DOHH2 (cell line): ENCODE measurements around the gene PAPOLG.

Experiments used
- H3F3A ChIP-seq: fragments of 200-600 bp; sonication (generic), shearing (Covaris generic); 2 replicates; pipeline ENCODE4 v1.6.0; 2016; ENCODE audit warnings: antibody characterized with exemption, mild to moderate bottlenecking; ENCODE audit not compliant: control insufficient read depth, insufficient read depth
- H3K27ac ChIP-seq: fragments of 200-600 bp; sonication (generic); 2 replicates; pipeline ENCODE4 v1.5.1; 2014; ENCODE audit warnings: low read depth, mild to moderate bottlenecking, low read length, moderate library complexity
- H3K27me3 ChIP-seq: fragments of 200-600 bp; sonication (generic); 2 replicates; pipeline ENCODE4 v1.6.1; 2014; ENCODE audit warnings: mild to moderate bottlenecking, low read length, mixed read lengths; ENCODE audit not compliant: control insufficient read depth
- H3K36me3 ChIP-seq: fragments of 200-600 bp; sonication (generic); 2 replicates; pipeline ENCODE4 v1.6.1; 2014; ENCODE audit warnings: mild to moderate bottlenecking, low read length, moderate library complexity, mixed read lengths; ENCODE audit not compliant: control insufficient read depth
- H3K4me1 ChIP-seq: fragments of 200-600 bp; sonication (generic); 2 replicates; pipeline ENCODE4 v1.6.1; 2014; ENCODE audit warnings: mild to moderate bottlenecking, low read length, mixed read lengths; ENCODE audit not compliant: control insufficient read depth
- H3K4me2 ChIP-seq: fragments of 200-600 bp; sonication (generic); 2 replicates; pipeline ENCODE4 v1.6.0; 2014; ENCODE audit warnings: mild to moderate bottlenecking, low read length, moderate library complexity
- H3K4me3 ChIP-seq: fragments of 200-600 bp; sonication (generic); 2 replicates; pipeline ENCODE4 v1.5.1; 2014; ENCODE audit warnings: mild to moderate bottlenecking, low read length, mixed read lengths
- H3K79me2 ChIP-seq: fragments of 200-600 bp; sonication (generic); 2 replicates; pipeline ENCODE4 v1.6.1; 2014; ENCODE audit warnings: mild to moderate bottlenecking, low read length, mixed read lengths; ENCODE audit not compliant: control insufficient read depth
- H3K9me2 ChIP-seq: fragments of 200-600 bp; sonication (generic); replicated peaks from 2 replicates; pipeline ENCODE4 v1.6.1; 2014; ENCODE audit warnings: mild to moderate bottlenecking, low read length, mixed read lengths; ENCODE audit not compliant: control insufficient read depth
- H3K9me3 ChIP-seq: fragments of 200-600 bp; sonication (generic); 2 replicates; pipeline ENCODE4 v1.6.1; 2014; ENCODE audit warnings: antibody characterized with exemption, low read length, mixed read lengths; ENCODE audit not compliant: control insufficient read depth, insufficient read depth
- H4K20me1 ChIP-seq: fragments of 200-600 bp; sonication (generic); 2 replicates; pipeline ENCODE4 v1.6.0; 2014; ENCODE audit warnings: low read depth, mild to moderate bottlenecking, antibody characterized with exemption, low read length, moderate library complexity; ENCODE audit not compliant: control insufficient read depth, insufficient read depth
- CTCF ChIP-seq: fragments of 200-600 bp; sonication (generic); IDR thresholded peaks from one replicate; pipeline ENCODE4 v1.5.1; 2014; ENCODE audit warnings: antibody characterized with exemption, mild to moderate bottlenecking, low read depth, low read length; ENCODE audit not compliant: poor library complexity, severe bottlenecking
- EZH2phosphoT487 ChIP-seq: fragments of 200-600 bp; sonication (generic); IDR thresholded peaks from 2 replicates; pipeline ENCODE4 v1.6.1; 2017; ENCODE audit warnings: borderline replicate concordance, mild to moderate bottlenecking, antibody characterized with exemption, low read length, moderate library complexity, mixed read lengths

The PAPOLG gene

GRCh38 chr2:60745761-60746160 is 10.3 kb upstream of the PAPOLG start:
- Histone ChIP-seq H3F3A (no peaks in the 10 kb centered on the region), H3K27ac (no peak overlapping the region)

GRCh38 chr2:60746318-60746717 is 9.8 kb upstream of the PAPOLG start:
- Histone ChIP-seq H3K36me3 (no peaks in the 10 kb centered on the region), H3K9me3 (no peaks in the 10 kb centered on the region), H3K9me2 (no peaks in the 10 kb centered on the region), H4K20me1 (no peaks in the 10 kb centered on the region), H3K4me2 (no peak overlapping the region), H3K79me2 (no peaks in the 10 kb centered on the region), H3K27me3 (peaks cover 15% of the 10 kb centered on the region), H3K4me1 (no peaks in the 10 kb centered on the region), H3K4me3 (no peak overlapping the region), H3F3A (no peaks in the 10 kb centered on the region), H3K27ac (no peak overlapping the region)
- TF ChIP-seq EZH2phosphoT487 (no peak), CTCF (no peak)

More at GRCh38 chr2:60745761-60746160, 10.3 kb upstream of the PAPOLG start:
- Histone ChIP-seq H3K27me3 (peaks cover 15% of the 10 kb centered on the region), H3K4me3 (no peak overlapping the region), H3K9me3 (no peaks in the 10 kb centered on the region), H4K20me1 (no peaks in the 10 kb centered on the region), H3K9me2 (no peaks in the 10 kb centered on the region), H3K4me1 (no peaks in the 10 kb centered on the region), H3K79me2 (no peaks in the 10 kb centered on the region), H3K36me3 (no peaks in the 10 kb centered on the region), H3K4me2 (no peak overlapping the region)
- TF ChIP-seq CTCF (no peak), EZH2phosphoT487 (no peak)

- Histone ChIP-seq H3K27me3 (no peaks in the 10 kb centered on the region), H3K79me2 (peaks cover 45% of the 10 kb centered on the region)
- TF ChIP-seq CTCF = no peak
- no peak for TF ChIP-seq EZH2phosphoT487
Measured at GRCh38 chr2:60759654-60760053, 3.6 kb downstream of the PAPOLG start.

More at GRCh38 chr2:60759654-60760053, 3.6 kb downstream of the PAPOLG start:
- H3K9me3 ChIP-seq = no peaks in the 10 kb centered on the region
- no peak overlapping the region for H3K4me2 ChIP-seq
- no peaks in the 10 kb centered on the region for H3K9me2 ChIP-seq
- no peak overlapping the region for H3K4me3 ChIP-seq
- no peaks in the 10 kb centered on the region for H3F3A ChIP-seq
- no peak overlapping the region for H3K27ac ChIP-seq
- peaks cover 17% of the 10 kb centered on the region for H3K4me1 ChIP-seq
- H3K36me3 ChIP-seq = peaks cover 59% of the 10 kb centered on the region
- peaks cover 10% of the 10 kb centered on the region; the same call in 1 of the 2 replicates for H4K20me1 ChIP-seq
